Glutamatergic neuron (in vitro differentiated cells): ENCODE results near the gene DCANP1. TPM values are rescaled to one million over a fixed set of nuclear protein-coding genes. Genes with fewer than 3 reads are reported as not detected.

Experiments used
- DNase-seq: peaks from one replicate; pipeline ENCODE4 v3.0.0; 2022
- H3K27ac Mint-ChIP-seq: one replicate; pipeline ENCODE4 v1.8.0; 2020; ENCODE audit warnings: mild to moderate bottlenecking, mixed read lengths, inconsistent platforms; ENCODE audit not compliant: unreplicated experiment
- H3K27me3 Mint-ChIP-seq: one replicate; pipeline ENCODE4 v1.8.0; 2020; ENCODE audit warnings: mild to moderate bottlenecking, moderate library complexity, mixed read lengths, inconsistent platforms; ENCODE audit not compliant: unreplicated experiment
- H3K36me3 Mint-ChIP-seq: one replicate; pipeline ENCODE4 v1.8.0; 2020; ENCODE audit warnings: mild to moderate bottlenecking, mixed read lengths, inconsistent platforms; ENCODE audit not compliant: unreplicated experiment
- H3K4me1 Mint-ChIP-seq: one replicate; pipeline ENCODE4 v1.8.0; 2020; ENCODE audit warnings: mild to moderate bottlenecking, low read depth, mixed read lengths, inconsistent platforms; ENCODE audit not compliant: unreplicated experiment
- H3K4me3 Mint-ChIP-seq: one replicate; pipeline ENCODE4 v1.8.0; 2020; ENCODE audit warnings: mild to moderate bottlenecking, mixed read lengths, inconsistent platforms; ENCODE audit not compliant: unreplicated experiment
- H3K9me3 Mint-ChIP-seq: one replicate; pipeline ENCODE4 v1.8.0; 2020; ENCODE audit warnings: mild to moderate bottlenecking, moderate library complexity, mixed read lengths, inconsistent platforms; ENCODE audit not compliant: unreplicated experiment
- CTCF ChIP-seq: fragments of 200-600 bp; sonication (generic); IDR thresholded peaks from one replicate; pipeline ENCODE4 v1.5.0; 2021; ENCODE audit not compliant: partially characterized antibody, unreplicated experiment
- total RNA-seq: library from RNA; stranded (reverse); fragmentation: NEBNext Ultra II Directional; extraction: Animal tissue kit (Norgen Biotek cat#: 25700); gene quantifications from one replicate; pipeline ENCODE4 v1.2.1, GENCODE V29; 2021; ENCODE audit not compliant: unreplicated experiment

DCANP1 gene
- total RNA-seq, 1 donor from 2014 or later, result not detected

GRCh38 chr5:135442431-135443160 is 4.6 kb downstream of the DCANP1 start:
- no peak for DNase-seq
- peaks cover 19% of the 10 kb centered on the region for H3K4me1 Mint-ChIP-seq
- H3K27ac Mint-ChIP-seq, result no peak overlapping the region
- H3K4me3 Mint-ChIP-seq, result no peak overlapping the region
- peaks cover 4% of the 10 kb centered on the region for H3K27me3 Mint-ChIP-seq
- H3K36me3 Mint-ChIP-seq, result no peaks in the 10 kb centered on the region
- no peak for TF ChIP-seq CTCF
- no peaks in the 10 kb centered on the region for H3K9me3 Mint-ChIP-seq

- DNase-seq, result no peak
- no peaks in the 10 kb centered on the region for H3K36me3 Mint-ChIP-seq
- TF ChIP-seq CTCF, result no peak
- H3K4me3 Mint-ChIP-seq, result no peak overlapping the region
- H3K9me3 Mint-ChIP-seq, result no peaks in the 10 kb centered on the region
- H3K27me3 Mint-ChIP-seq, result peaks cover 4% of the 10 kb centered on the region
- H3K4me1 Mint-ChIP-seq, result peaks cover 19% of the 10 kb centered on the region
- H3K27ac Mint-ChIP-seq, result no peak overlapping the region
Observed at GRCh38 chr5:135441919-135442318, 5.2 kb downstream of the DCANP1 start.

GRCh38 chr5:135441350-135441831 is 5.8 kb downstream of the DCANP1 start:
- Mint-ChIP-seq H3K9me3 (no peaks in the 10 kb centered on the region), H3K4me3 (no peak overlapping the region), H3K27ac (peak overlapping the region; percentile 3), H3K27me3 (peaks cover 4% of the 10 kb centered on the region), H3K4me1 (peaks cover 19% of the 10 kb centered on the region), H3K36me3 (no peaks in the 10 kb centered on the region)
- no peak for TF ChIP-seq CTCF
- no peak for DNase-seq

GRCh38 chr5:135440916-135441315 is 6.2 kb downstream of the DCANP1 start:
- no peak for TF ChIP-seq CTCF
- H3K4me1 Mint-ChIP-seq, result peaks cover 17% of the 10 kb centered on the region
- no peak for DNase-seq
- no peaks in the 10 kb centered on the region for H3K9me3 Mint-ChIP-seq
- no peak overlapping the region for H3K4me3 Mint-ChIP-seq
- no peak overlapping the region for H3K27ac Mint-ChIP-seq
- H3K36me3 Mint-ChIP-seq, result no peaks in the 10 kb centered on the region
- peaks cover 4% of the 10 kb centered on the region for H3K27me3 Mint-ChIP-seq

GRCh38 chr5:135439231-135440205 is 7.6 kb downstream of the DCANP1 start:
- TF ChIP-seq CTCF, result no peak
- no peaks in the 10 kb centered on the region for H3K9me3 Mint-ChIP-seq
- peaks cover 4% of the 10 kb centered on the region for H3K27me3 Mint-ChIP-seq
- H3K4me3 Mint-ChIP-seq, result no peak overlapping the region
- DNase-seq, result no peak
- H3K4me1 Mint-ChIP-seq, result peaks cover 13% of the 10 kb centered on the region
- H3K36me3 Mint-ChIP-seq, result no peaks in the 10 kb centered on the region
- H3K27ac Mint-ChIP-seq, result no peak overlapping the region
